Measurements from ENCODE around the gene IL6. TPM values are rescaled to one million over a fixed set of nuclear protein-coding genes. Genes with fewer than 3 reads are reported as not detected.

Gene IL6
- total and polyA plus RNA-seq, 2 of the 13 experiments (the other 11 are each of a cell fraction or from before 2014, with no cell fraction given): not detected

GRCh38 chr7:22681852-22682657 lies 44.9 kb upstream of the IL6 start:
- TF ChIP-seq YEATS2 (CRISPR knock-in tag; IDR thresholded peaks at IDR 0.05; ENCODE audit: borderline replicate concordance) (no peak), ATF7 (IDR thresholded peaks at IDR 0.05) (0 out of 2 replicates have a peak, but pooled peaks have one; percentile 50), ATF7 (CRISPR knock-in tag; IDR thresholded peaks at IDR 0.05) (no peak)
- FAIRE-seq: no peak
- no peak overlapping the region for H3K9ac ChIP-seq (ENCODE audit: insufficient read depth, low read depth, low read length)
- H2AFZ ChIP-seq (ENCODE audit: low read length): no peak overlapping the region
- in situ Hi-C loops (cut with HindIII; ENCODE audit: extremely low pct_ligation_motif_present, low pct_unique_long_range_greater_than_20kb) (no loop called here), intact Hi-C loops (cut with micrococcal nuclease; ENCODE audit: unreplicated experiment) (no loop called here)
- no peaks in the 10 kb centered on the region for H3K9me3 ChIP-seq (ENCODE audit: low read length)
- DNase-seq (ENCODE audit: low spot score): no peak
- no peaks in the 10 kb centered on the region for H3K4me1 ChIP-seq (ENCODE audit: insufficient read depth, low read length)
- POLR2A ChIA-PET: no interaction called here
- H3K4me2 ChIP-seq (ENCODE audit: low read depth, low read length): no peak overlapping the region
- no peak for ATAC-seq
- no peaks in the 10 kb centered on the region; a peak in 1 of 5 replicates for H3K27me3 ChIP-seq (ENCODE audit: control insufficient read depth in 1 of 2, insufficient read depth in 2 of 2, low read length in 2 of 2)
- 4% methylated on average over 4 of the region's 4 CpGs for WGBS (ENCODE audit: low lambda C conversion rate)
- CTCF ChIA-PET (ENCODE audit: low intra/inter-chr PET ratio, low total read pairs): no interaction called here
- no peak overlapping the region for H3K27ac ChIP-seq (ENCODE audit: extremely low read length, insufficient read depth, low read length)
- no peaks in the 10 kb centered on the region for H4K20me1 ChIP-seq (ENCODE audit: insufficient read depth, low read length)
- no TSS peak for BruUV-seq (replicated peaks)
- no peak overlapping the region for H3K4me3 ChIP-seq (replicated peaks in 1 of 3; ENCODE audit: insufficient read depth in 1 of 3, low read depth in 2 of 3, low read length in 3 of 3)
- H3K36me3 ChIP-seq (replicated peaks in 1 of 2; ENCODE audit: control insufficient read depth in 1 of 2, insufficient read depth in 2 of 2, low read length in 2 of 2): no peaks in the 10 kb centered on the region
- H3K79me2 ChIP-seq (ENCODE audit: insufficient read depth, low read length): no peaks in the 10 kb centered on the region

- CTCF ChIA-PET (ENCODE audit: low intra/inter-chr PET ratio, low total read pairs): no interaction called here
- no peak overlapping the region for H2AFZ ChIP-seq (ENCODE audit: low read length)
- FAIRE-seq: no peak
- no peak for ATAC-seq
- DNase-seq (ENCODE audit: low spot score): no peak
- H3K27me3 ChIP-seq (ENCODE audit: control insufficient read depth in 1 of 2, insufficient read depth in 2 of 2, low read length in 2 of 2): no peaks in the 10 kb centered on the region; a peak in 1 of 5 replicates
- no peak overlapping the region for H3K4me3 ChIP-seq (replicated peaks in 1 of 3; ENCODE audit: insufficient read depth in 1 of 3, low read depth in 2 of 3, low read length in 3 of 3)
- in situ Hi-C loops (cut with HindIII; ENCODE audit: extremely low pct_ligation_motif_present, low pct_unique_long_range_greater_than_20kb) (no loop called here), intact Hi-C loops (cut with micrococcal nuclease; ENCODE audit: unreplicated experiment) (no loop called here)
- no peaks in the 10 kb centered on the region for H3K36me3 ChIP-seq (replicated peaks in 1 of 2; ENCODE audit: control insufficient read depth in 1 of 2, insufficient read depth in 2 of 2, low read length in 2 of 2)
- H4K20me1 ChIP-seq (ENCODE audit: insufficient read depth, low read length): no peaks in the 10 kb centered on the region
- no peak overlapping the region for H3K9ac ChIP-seq (ENCODE audit: insufficient read depth, low read depth, low read length)
- H3K79me2 ChIP-seq (ENCODE audit: insufficient read depth, low read length): no peaks in the 10 kb centered on the region
- H3K27ac ChIP-seq (ENCODE audit: extremely low read length, insufficient read depth, low read length): no peak overlapping the region
- POLR2A ChIA-PET: no interaction called here
- H3K4me1 ChIP-seq (ENCODE audit: insufficient read depth, low read length): no peaks in the 10 kb centered on the region
- H3K9me3 ChIP-seq (ENCODE audit: low read length): no peaks in the 10 kb centered on the region
- no peak overlapping the region for H3K4me2 ChIP-seq (ENCODE audit: low read depth, low read length)
- WGBS (ENCODE audit: low lambda C conversion rate): 41% methylated on average over 2 of the region's 2 CpGs
- no TSS peak for BruUV-seq (replicated peaks)
- TF ChIP-seq ZNF317 (CRISPR knock-in tag; IDR thresholded peaks at IDR 0.05) (no peak), ZNF484 (CRISPR knock-in tag; IDR thresholded peaks at IDR 0.05; ENCODE audit: borderline replicate concordance, low read depth) (no peak), ARHGAP35 (CRISPR knock-in tag; IDR thresholded peaks at IDR 0.05; ENCODE audit: borderline replicate concordance) (no peak), FLYWCH1 (CRISPR knock-in tag; IDR thresholded peaks at IDR 0.05) (no peak), ZFP41 (CRISPR knock-in tag; IDR thresholded peaks at IDR 0.05; ENCODE audit: borderline replicate concordance) (no peak), ZNF564 (CRISPR knock-in tag; IDR thresholded peaks at IDR 0.05) (no peak), SAFB2 (CRISPR knock-in tag; IDR thresholded peaks at IDR 0.05; ENCODE audit: borderline replicate concordance, low read depth) (no peak), HDAC6 (IDR thresholded peaks at IDR 0.05; ENCODE audit: low read depth, low read length) (no peak), ZNF331 (CRISPR knock-in tag; IDR thresholded peaks at IDR 0.05) (no peak), ZNF292 (CRISPR knock-in tag; IDR thresholded peaks at IDR 0.05; ENCODE audit: borderline replicate concordance, low read depth) (no peak), MED8 (CRISPR knock-in tag; IDR thresholded peaks at IDR 0.05; ENCODE audit: insufficient replicate concordance) (no peak)
These were observed 43.6 kb upstream of the IL6 start for GRCh38 chr7:22683379-22683778.

Measured in HepG2 (cell line).